ENCODE data around the gene PELI3. TPM values are rescaled to one million over a fixed set of nuclear protein-coding genes. Genes with fewer than 3 reads are reported as not detected.
A peak's percentile ranks its signal among the peaks of the same experiment; 100 is the strongest.
"Not testable (repeated sequence)": the region's sequence is repeated elsewhere in the genome, so short reads cannot be mapped to it uniquely, and the experiment has no call there.

The PELI3 gene
- total RNA-seq, 1 donor from 2014 or later: 7.7 TPM

- Mint-ChIP-seq H3K27ac (ENCODE audit: unreplicated experiment) (peak within 1 kb of the TSS; percentile 99), H3K36me3 (ENCODE audit: unreplicated experiment) (peaks cover 7% of the 10 kb centered on the region), H3K4me3 (ENCODE audit: unreplicated experiment) (peak within 1 kb of the TSS; percentile 91), H3K9me3 (ENCODE audit: unreplicated experiment) (peaks cover 13% of the 10 kb centered on the region), H3K4me1 (ENCODE audit: low read depth, unreplicated experiment) (peaks cover 2% of the 10 kb centered on the region), H3K27me3 (ENCODE audit: unreplicated experiment) (no peaks in the 10 kb centered on the region)
- DNase-seq: peak; percentile 85
- TF ChIP-seq CTCF (IDR thresholded peaks at IDR 0.05; ENCODE audit: partially characterized antibody, unreplicated experiment): peak; percentile 13
Observed at GRCh38 chr11:66438504-66439466, 27.9 kb upstream of the PELI3 start, which contains the start of gene MRPL11. Gene MRPL11 (minus strand): TSS chr11:66438848. CDS start chr11:66438754, 94 bp downstream.

GRCh38 chr11:66440101-66440939 lies 26.4 kb upstream of the PELI3 start:
- H3K36me3 Mint-ChIP-seq (ENCODE audit: unreplicated experiment); H3K4me3 Mint-ChIP-seq (ENCODE audit: unreplicated experiment); H3K27me3 Mint-ChIP-seq (ENCODE audit: unreplicated experiment); DNase-seq; H3K4me1 Mint-ChIP-seq (ENCODE audit: low read depth, unreplicated experiment): not testable (repeated sequence)
- Mint-ChIP-seq H3K9me3 (ENCODE audit: unreplicated experiment) (peaks cover 14% of the 10 kb centered on the region), H3K27ac (ENCODE audit: unreplicated experiment) (peak overlapping the region; percentile 28)

GRCh38 chr11:66440940-66441282 lies 25.8 kb upstream of the PELI3 start:
- DNase-seq; H3K4me3 Mint-ChIP-seq (ENCODE audit: unreplicated experiment); H3K36me3 Mint-ChIP-seq (ENCODE audit: unreplicated experiment); H3K27ac Mint-ChIP-seq (ENCODE audit: unreplicated experiment); H3K27me3 Mint-ChIP-seq (ENCODE audit: unreplicated experiment); H3K4me1 Mint-ChIP-seq (ENCODE audit: low read depth, unreplicated experiment): not testable (repeated sequence)
- peaks cover 14% of the 10 kb centered on the region for H3K9me3 Mint-ChIP-seq (ENCODE audit: unreplicated experiment)

- Mint-ChIP-seq H3K27ac (ENCODE audit: unreplicated experiment) (no peak overlapping the region), H3K9me3 (ENCODE audit: unreplicated experiment) (peaks cover 11% of the 10 kb centered on the region), H3K27me3 (ENCODE audit: unreplicated experiment) (no peaks in the 10 kb centered on the region), H3K4me3 (ENCODE audit: unreplicated experiment) (no peak overlapping the region), H3K36me3 (ENCODE audit: unreplicated experiment) (peaks cover 7% of the 10 kb centered on the region), H3K4me1 (ENCODE audit: low read depth, unreplicated experiment) (no peaks in the 10 kb centered on the region)
- no peak for TF ChIP-seq CTCF (IDR thresholded peaks at IDR 0.05; ENCODE audit: partially characterized antibody, unreplicated experiment)
- DNase-seq: no peak
Observed at GRCh38 chr11:66443602-66444001, 23.1 kb upstream of the PELI3 start.

GRCh38 chr11:66447012-66447411 lies 19.7 kb upstream of the PELI3 start:
- Mint-ChIP-seq H3K36me3 (ENCODE audit: unreplicated experiment) (peaks cover 12% of the 10 kb centered on the region), H3K4me1 (ENCODE audit: low read depth, unreplicated experiment) (no peaks in the 10 kb centered on the region), H3K27me3 (ENCODE audit: unreplicated experiment) (peaks cover 3% of the 10 kb centered on the region), H3K27ac (ENCODE audit: unreplicated experiment) (no peak overlapping the region), H3K4me3 (ENCODE audit: unreplicated experiment) (no peak overlapping the region), H3K9me3 (ENCODE audit: unreplicated experiment) (peaks cover 3% of the 10 kb centered on the region)
- no peak for TF ChIP-seq CTCF (IDR thresholded peaks at IDR 0.05; ENCODE audit: partially characterized antibody, unreplicated experiment)
- no peak for DNase-seq
